Neural cell (in vitro differentiated cells): ENCODE measurements around the gene RBKS. TPM values are rescaled to one million over a fixed set of nuclear protein-coding genes. Genes with fewer than 3 reads are reported as not detected.

Source experiments
- H2AFZ ChIP-seq: fragments of 200-600, 300-800 bp; sonication (generic), shearing (Covaris generic); 2 replicates; pipeline ENCODE4 v1.6.0; 2014; ENCODE audit warnings: low read depth, mild to moderate bottlenecking, antibody characterized with exemption, low read length, moderate library complexity
- H3F3A ChIP-seq: fragments of 200-600 bp; shearing (Covaris generic); 2 replicates; pipeline ENCODE4 v1.6.1; 2016; ENCODE audit warnings: mild to moderate bottlenecking, moderate library complexity, mixed read lengths, antibody characterized with exemption, low read length; ENCODE audit not compliant: insufficient read depth, poor library complexity, severe bottlenecking
- H3K27ac ChIP-seq: fragments of 200-600, 300-800 bp; sonication (generic), shearing (Covaris generic); 2 replicates; pipeline ENCODE4 v1.5.1; 2014; ENCODE audit warnings: mild to moderate bottlenecking, low read length, moderate library complexity
- H3K27me3 ChIP-seq: fragments of 300-800, 200-600 bp; sonication (generic), shearing (Covaris generic); 2 replicates; pipeline ENCODE4 v1.6.0; 2014; ENCODE audit warnings: mild to moderate bottlenecking, low read depth, low read length, moderate library complexity; ENCODE audit not compliant: insufficient read depth
- H3K36me3 ChIP-seq: fragments of 300-800, 200-600 bp; sonication (generic), shearing (Covaris generic); 2 replicates; pipeline ENCODE4 v1.5.1; 2014; ENCODE audit warnings: mild to moderate bottlenecking, antibody characterized with exemption, low read length, moderate library complexity; ENCODE audit not compliant: insufficient read depth
- H3K4me2 ChIP-seq: fragments of 300-800, 200-600 bp; sonication (generic), shearing (Covaris generic); 2 replicates; pipeline ENCODE4 v1.6.0; 2014; ENCODE audit warnings: mild to moderate bottlenecking, low read length
- H3K4me3 ChIP-seq: fragments of 300-800, 200-600 bp; sonication (generic), shearing (Covaris generic); 2 replicates; pipeline ENCODE4 v1.5.1; 2014; ENCODE audit warnings: mild to moderate bottlenecking, low read length, moderate library complexity
- H3K79me2 ChIP-seq: fragments of 200-600 bp; shearing (Covaris generic); replicated peaks from 2 replicates; pipeline ENCODE4 v1.6.0; 2014; ENCODE audit warnings: mild to moderate bottlenecking, low read length, moderate library complexity; ENCODE audit not compliant: insufficient read depth
- H3K9ac ChIP-seq: fragments of 300-800, 200-600 bp; sonication (generic), shearing (Covaris generic); 2 replicates; pipeline ENCODE4 v1.6.1; 2016; ENCODE audit warnings: mild to moderate bottlenecking, low read length, mixed read lengths
- H3K9me2 ChIP-seq: fragments of 200-600 bp; shearing (Covaris generic); 2 replicates; pipeline ENCODE4 v1.6.1; 2016; ENCODE audit warnings: mild to moderate bottlenecking, low read length, mixed read lengths; ENCODE audit not compliant: insufficient read depth
- H3K9me3 ChIP-seq: fragments of 200-600, 300-800 bp; sonication (generic), shearing (Covaris generic); 2 replicates; pipeline ENCODE4 v1.6.1; 2016; ENCODE audit warnings: mild to moderate bottlenecking, mixed run types, low read length, moderate library complexity, mixed read lengths
- H4K20me1 ChIP-seq: fragments of 200-600 bp; shearing (Covaris generic); 2 replicates; pipeline ENCODE4 v1.6.1; 2016; ENCODE audit warnings: mild to moderate bottlenecking, mixed run types; ENCODE audit not compliant: insufficient read depth
- CTCF ChIP-seq: fragments of 450-650 bp; IDR thresholded peaks from 2 replicates; pipeline ENCODE4 v1.5.1; 2014; ENCODE audit warnings: antibody characterized with exemption, mild to moderate bottlenecking, moderate library complexity; ENCODE audit not compliant: poor library complexity, severe bottlenecking
- EP300 ChIP-seq: fragments of 450-650 bp; conservative IDR thresholded peaks from 2 replicates; pipeline ENCODE4 v1.6.1; 2014; ENCODE audit warnings: antibody characterized with exemption, mild to moderate bottlenecking, moderate library complexity; ENCODE audit not compliant: poor library complexity, severe bottlenecking
- EZH2 ChIP-seq: fragments of 200-600, 300-800 bp; shearing (Covaris generic), sonication (generic); IDR thresholded peaks from 2 replicates; pipeline ENCODE4 v1.6.1; 2014; ENCODE audit warnings: antibody characterized with exemption, low read length, borderline replicate concordance, mild to moderate bottlenecking; ENCODE audit not compliant: insufficient read depth, poor library complexity, severe bottlenecking
- MXI1 ChIP-seq: fragments of 450-650 bp; conservative IDR thresholded peaks from 2 replicates; pipeline ENCODE4 v1.6.1; 2014; ENCODE audit warnings: antibody characterized with exemption, mild to moderate bottlenecking; ENCODE audit not compliant: poor library complexity, severe bottlenecking
- POLR2AphosphoS5 ChIP-seq: IDR thresholded peaks from 2 replicates; pipeline ENCODE4 v1.6.1; 2012
- RAD21 ChIP-seq: fragments of 450-650 bp; conservative IDR thresholded peaks from 2 replicates; pipeline ENCODE4 v1.6.1; 2014; ENCODE audit warnings: antibody characterized with exemption, mild to moderate bottlenecking, moderate library complexity
- REST ChIP-seq: IDR thresholded peaks from 2 replicates; pipeline ENCODE4 v1.6.1; 2012; ENCODE audit warnings: borderline replicate concordance
- SMC3 ChIP-seq: fragments of 450-650 bp; conservative IDR thresholded peaks from 2 replicates; pipeline ENCODE4 v1.6.1; 2014; ENCODE audit warnings: antibody characterized with exemption, mild to moderate bottlenecking, moderate library complexity; ENCODE audit not compliant: poor library complexity
- TAF1 ChIP-seq: IDR thresholded peaks from 2 replicates; pipeline ENCODE4 v1.6.1; 2012; ENCODE audit warnings: low read depth
- polyA plus RNA-seq: library from polyadenylated mRNA; depleted of rRNA; stranded (reverse); fragments of >200 nt; gene quantifications from 2 replicates; pipeline ENCODE4 v1.2.3, GENCODE V29; 2014

RBKS gene
- polyA plus RNA-seq, 1 donor from 2014 or later = 5.4 TPM

GRCh38 chr2:27875089-27875881, 14.9 kb downstream of the RBKS start:
- no peak overlapping the region for H3K4me3 ChIP-seq
- H3K9ac ChIP-seq = no peak overlapping the region
- no peaks in the 10 kb centered on the region for H3K36me3 ChIP-seq
- H3K79me2 ChIP-seq = no peaks in the 10 kb centered on the region
- H3K9me3 ChIP-seq = no peaks in the 10 kb centered on the region
- H2AFZ ChIP-seq = no peak overlapping the region
- H3K9me2 ChIP-seq = no peaks in the 10 kb centered on the region
- no peak overlapping the region for H3K4me2 ChIP-seq
- no peaks in the 10 kb centered on the region for H3K27me3 ChIP-seq
- TF ChIP-seq EZH2 = no peak
- TF ChIP-seq EP300 = no peak
- TF ChIP-seq CTCF = no peak
- no peak for TF ChIP-seq REST
- no peak for TF ChIP-seq POLR2AphosphoS5
- TF ChIP-seq SMC3 = no peak
- TF ChIP-seq MXI1 = no peak
- no peaks in the 10 kb centered on the region for H3F3A ChIP-seq
- no peak overlapping the region for H3K27ac ChIP-seq
- no peaks in the 10 kb centered on the region for H4K20me1 ChIP-seq

- Histone ChIP-seq H3K27me3 (no peaks in the 10 kb centered on the region), H3K4me2 (no peak overlapping the region), H4K20me1 (no peaks in the 10 kb centered on the region), H3K79me2 (no peaks in the 10 kb centered on the region), H3K4me3 (no peak overlapping the region), H3K9ac (no peak overlapping the region), H3K9me2 (no peaks in the 10 kb centered on the region), H2AFZ (no peak overlapping the region), H3K9me3 (no peaks in the 10 kb centered on the region), H3K36me3 (no peaks in the 10 kb centered on the region), H3K27ac (no peak overlapping the region), H3F3A (no peaks in the 10 kb centered on the region)
- TF ChIP-seq TAF1 = no peak
- TF ChIP-seq RAD21 = no peak
- no peak for TF ChIP-seq POLR2AphosphoS5
- TF ChIP-seq REST = no peak
- no peak for TF ChIP-seq CTCF
- no peak for TF ChIP-seq SMC3
- TF ChIP-seq MXI1 = no peak
- TF ChIP-seq EP300 = no peak
- TF ChIP-seq EZH2 = no peak
These were observed 17.1 kb downstream of the RBKS start for GRCh38 chr2:27873091-27873490.
